Upper lobe of left lung (tissue), 6 donors: ENCODE data around the gene TGM6. TPM values are rescaled to one million over a fixed set of nuclear protein-coding genes. Genes with fewer than 3 reads are reported as not detected.

Source experiments
- ATAC-seq, 2 donors: fragments of 200-7000 bp; cut with Tn5 transposase; one replicate each; pipeline ENCODE4 v1.9.1; 2022; ENCODE audit warnings: mild to moderate bottlenecking in 2 of 2, moderate library complexity in 2 of 2; ENCODE audit not compliant: low FRiP score in 2 of 2
- DNase-seq, 2 donors: peaks; one replicate each; pipeline ENCODE4 v3.0.0-alpha.2; 2019 to 2020
- H3K27ac ChIP-seq, 4 donors: fragments of 200-600 bp; sonication (generic); one replicate each; pipeline ENCODE4 v1.5.1; 2016 to 2019
- H3K27me3 ChIP-seq, 4 donors: fragments of 200-600 bp; sonication (generic); one replicate each; pipeline ENCODE4 v1.5.1; 2017 to 2019
- H3K36me3 ChIP-seq, 4 donors: fragments of 200-600 bp; sonication (generic); one replicate each; pipeline ENCODE4 v1.5.1; 2016 to 2019
- H3K4me1 ChIP-seq, 4 donors: fragments of 200-600 bp; sonication (generic); one replicate each; pipeline ENCODE4 v1.5.1; 2018 to 2019
- H3K4me3 ChIP-seq, 4 donors: fragments of 200-600 bp; sonication (generic); one replicate each; pipeline ENCODE4 v1.5.1; 2017 to 2019; ENCODE audit warnings: mild to moderate bottlenecking in 2 of 4, moderate library complexity in 1 of 4
- H3K9me3 ChIP-seq, 4 donors: fragments of 200-600 bp; sonication (generic); one replicate each; pipeline ENCODE4 v1.5.1; 2018 to 2019
- EP300 ChIP-seq, 4 donors: sonication (generic); formaldehyde crosslinking; IDR thresholded peaks; one replicate each; pipeline ENCODE4 v1.5.1; 2017; ENCODE audit warnings: antibody characterized with exemption in 4 of 4, control low read depth in 2 of 4
- POLR2A ChIP-seq, 4 donors: fragments of 450-650 bp; IDR thresholded peaks; one replicate each; pipeline ENCODE4 v1.5.1; 2016 to 2017; ENCODE audit warnings: antibody characterized with exemption in 4 of 4, mild to moderate bottlenecking in 2 of 4
- POLR2AphosphoS5 ChIP-seq, 2 donors: sonication (generic); formaldehyde crosslinking; IDR thresholded peaks; one replicate each; pipeline ENCODE4 v1.5.1; 2017; ENCODE audit warnings: antibody characterized with exemption in 2 of 2
- WGBS, 2 donors: methylation state at CpG; one replicate each; pipeline ENCODE4 v1.1.5; 2017 to 2018; 5-methylcytosine and 5-hydroxymethylcytosine counted together
- total RNA-seq, 6 donors: library from RNA; depleted of rRNA in 4 of 6; stranded (reverse); fragments of >200 nt in 4 of 6; gene quantifications; one replicate each; pipeline versions ENCODE4 v1.1.0 to v1.2.1, GENCODE V29; 2016 to 2021
- TF ChIP-seq, protein P1 (sequence below), 6 experiments: fragments of 450-650 bp in 4 of 6; fragments of 200-600 bp in 2 of 6; sonication (generic) in 2 of 6; IDR thresholded peaks; one replicate each; pipeline ENCODE4 v1.5.1; 2016 to 2019; ENCODE audit warnings: antibody characterized with exemption in 6 of 6
- donor health status: DM: no; HTN: no; CAD: no; lungs with moderate emphysema.
- donor health status: DM: no; HTN: yes; CAD: no; lungs with severe emphysema.

The TGM6 gene
- total RNA-seq, 6 donors from 2014 or later = not detected

DNA sequence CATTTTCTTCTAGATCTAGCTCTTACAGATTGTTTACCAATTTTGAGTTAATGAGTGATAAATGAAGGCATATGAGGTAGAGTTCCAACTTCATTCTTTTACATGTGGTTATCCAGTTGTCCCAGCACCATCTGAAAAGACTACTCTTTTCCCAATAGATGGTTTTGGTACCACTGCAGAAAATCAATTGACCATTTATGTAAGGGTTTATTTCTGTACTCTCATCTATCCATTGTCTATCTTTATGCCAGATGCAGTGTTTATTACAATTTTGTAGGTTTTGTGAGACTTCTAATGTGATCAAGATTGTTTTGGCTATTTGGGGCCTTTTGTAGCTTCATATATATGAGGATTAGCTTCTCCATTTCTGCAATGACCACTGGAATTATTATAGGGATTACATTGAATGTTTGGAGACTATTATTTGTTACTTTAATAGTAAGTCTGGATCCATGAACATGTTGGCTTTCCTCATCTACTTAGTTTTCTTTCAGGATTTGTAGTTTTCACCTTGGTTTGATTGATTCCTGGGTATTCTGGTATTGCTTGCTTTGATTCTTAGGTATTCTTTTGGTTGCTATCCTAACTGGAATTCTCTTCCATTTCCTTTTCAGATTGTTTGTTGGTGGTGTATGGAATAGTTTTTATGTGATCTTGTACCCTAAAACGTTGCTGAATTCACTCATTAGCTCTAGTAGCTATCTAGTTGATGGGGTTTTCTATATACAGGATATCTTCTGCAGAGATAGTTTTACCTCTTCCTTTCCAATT, 79.5 kb downstream of the TGM6 start:
- H3K4me1 ChIP-seq = no peaks in the 10 kb centered on the region
- DNase-seq (no peak), ATAC-seq (no peak)
- TF ChIP-seq POLR2AphosphoS5 (IDR thresholded peaks at IDR 0.05) (no peak), POLR2A (IDR thresholded peaks at IDR 0.05) (no peak)
- TF ChIP-seq, protein P1, sequence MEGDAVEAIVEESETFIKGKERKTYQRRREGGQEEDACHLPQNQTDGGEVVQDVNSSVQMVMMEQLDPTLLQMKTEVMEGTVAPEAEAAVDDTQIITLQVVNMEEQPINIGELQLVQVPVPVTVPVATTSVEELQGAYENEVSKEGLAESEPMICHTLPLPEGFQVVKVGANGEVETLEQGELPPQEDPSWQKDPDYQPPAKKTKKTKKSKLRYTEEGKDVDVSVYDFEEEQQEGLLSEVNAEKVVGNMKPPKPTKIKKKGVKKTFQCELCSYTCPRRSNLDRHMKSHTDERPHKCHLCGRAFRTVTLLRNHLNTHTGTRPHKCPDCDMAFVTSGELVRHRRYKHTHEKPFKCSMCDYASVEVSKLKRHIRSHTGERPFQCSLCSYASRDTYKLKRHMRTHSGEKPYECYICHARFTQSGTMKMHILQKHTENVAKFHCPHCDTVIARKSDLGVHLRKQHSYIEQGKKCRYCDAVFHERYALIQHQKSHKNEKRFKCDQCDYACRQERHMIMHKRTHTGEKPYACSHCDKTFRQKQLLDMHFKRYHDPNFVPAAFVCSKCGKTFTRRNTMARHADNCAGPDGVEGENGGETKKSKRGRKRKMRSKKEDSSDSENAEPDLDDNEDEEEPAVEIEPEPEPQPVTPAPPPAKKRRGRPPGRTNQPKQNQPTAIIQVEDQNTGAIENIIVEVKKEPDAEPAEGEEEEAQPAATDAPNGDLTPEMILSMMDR (IDR thresholded peaks at IDR 0.05) = no peak
- peaks cover 52 to 68% (median 53%) of the 10 kb centered on the region in 4 donors for H3K36me3 ChIP-seq
- 72 to 77% methylated on average over 1 of the region's 1 CpG for WGBS, 2 donors
- H3K4me3 ChIP-seq = no peak overlapping the region
- H3K27me3 ChIP-seq = no peaks in the 10 kb centered on the region
- no peaks in the 10 kb centered on the region for H3K9me3 ChIP-seq
- H3K27ac ChIP-seq = no peak overlapping the region

DNA sequence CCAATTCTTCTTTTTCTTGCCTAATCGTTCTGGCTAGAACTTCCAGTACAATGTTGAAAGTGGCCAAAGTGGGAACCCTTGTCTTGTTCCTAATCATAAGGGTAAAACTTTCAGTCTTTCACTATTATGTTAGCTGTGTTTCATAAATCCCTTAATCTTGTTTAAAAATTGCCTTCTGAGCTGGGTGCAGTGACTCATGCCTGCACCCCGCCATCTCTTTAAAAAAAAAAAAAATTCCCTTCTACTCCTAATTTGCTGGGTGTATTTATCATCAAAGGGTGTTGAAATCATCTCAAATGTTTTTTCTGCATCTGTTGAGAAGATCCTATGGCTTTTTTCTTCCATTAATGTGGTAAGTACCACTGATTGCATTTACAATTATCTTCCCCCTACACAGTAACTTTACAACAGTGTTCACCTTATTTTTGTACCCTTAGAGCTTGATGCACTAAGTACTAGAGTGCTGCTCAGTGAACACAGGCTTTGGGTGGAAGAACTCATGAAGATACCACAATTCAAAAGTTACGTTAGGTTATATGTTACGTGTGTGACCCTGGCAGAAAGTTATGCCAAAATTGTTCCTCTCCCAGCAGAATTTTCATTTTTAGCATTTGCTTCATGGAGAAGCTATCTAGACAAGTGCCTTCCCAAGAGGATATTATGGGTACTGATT, 80.2 kb downstream of the TGM6 start:
- DNase-seq (no peak), ATAC-seq (no peak)
- no peaks in the 10 kb centered on the region for H3K9me3 ChIP-seq
- 90 to 95% methylated on average over 4 of the region's 4 CpGs for WGBS, 2 donors
- H3K27me3 ChIP-seq = no peaks in the 10 kb centered on the region
- no peak overlapping the region for H3K27ac ChIP-seq
- no peaks in the 10 kb centered on the region for H3K4me1 ChIP-seq
- H3K36me3 ChIP-seq = peaks cover 58 to 75% (median 60%) of the 10 kb centered on the region in 4 donors
- TF ChIP-seq POLR2AphosphoS5 (IDR thresholded peaks at IDR 0.05) = no peak
- TF ChIP-seq, protein P1 (IDR thresholded peaks at IDR 0.05) = no peak
- no peak for TF ChIP-seq EP300 (IDR thresholded peaks at IDR 0.05)
- no peak for TF ChIP-seq POLR2A (IDR thresholded peaks at IDR 0.05)
- no peak overlapping the region for H3K4me3 ChIP-seq

GRCh38 chr20:2462484-2462883, 81.8 kb downstream of the TGM6 start:
- no peak for DNase-seq
- Histone ChIP-seq H3K36me3 (peaks cover 66 to 91% (median 75%) of the 10 kb centered on the region in 4 donors), H3K9me3 (no peaks in the 10 kb centered on the region), H3K27ac (no peak overlapping the region), H3K27me3 (no peaks in the 10 kb centered on the region), H3K4me3 (no peak overlapping the region), H3K4me1 (peaks cover 0 to 5% (median 0%) of the 10 kb centered on the region in 4 donors)
- 71 to 89% methylated on average over 1 to 3 of the region's 3 CpGs for WGBS, 2 donors
- TF ChIP-seq, protein P1 (IDR thresholded peaks at IDR 0.05) = no peak
- no peak for TF ChIP-seq POLR2A (IDR thresholded peaks at IDR 0.05)
- no peak for TF ChIP-seq POLR2AphosphoS5 (IDR thresholded peaks at IDR 0.05)
- no peak for TF ChIP-seq EP300 (IDR thresholded peaks at IDR 0.05)
- no peak for ATAC-seq

GRCh38 chr20:2463616-2464365, 83.1 kb downstream of the TGM6 start:
- Histone ChIP-seq H3K36me3 (peaks cover 66 to 93% (median 77%) of the 10 kb centered on the region in 4 donors), H3K27ac (no peak overlapping the region), H3K9me3 (no peaks in the 10 kb centered on the region), H3K4me1 (peaks cover 6 to 16% (median 7%) of the 10 kb centered on the region in 4 donors), H3K27me3 (no peaks in the 10 kb centered on the region), H3K4me3 (no peak overlapping the region)
- DNase-seq (peak in 1 of 2 donors; percentile 54), ATAC-seq (no peak)
- 91% methylated on average over 8 to 9 of the region's 9 CpGs for WGBS, 2 donors
- TF ChIP-seq, protein P1 (IDR thresholded peaks at IDR 0.05) = no peak
- TF ChIP-seq POLR2AphosphoS5 (IDR thresholded peaks at IDR 0.05) (no peak), POLR2A (IDR thresholded peaks at IDR 0.05) (no peak), EP300 (IDR thresholded peaks at IDR 0.05) (no peak)
